ENCODE data around the gene PDS5B.

GRCh38 chr13:32666990-32667571 is 80.8 kb downstream of the PDS5B start:
- TF ChIP-seq RBBP5 (conservative IDR thresholded peaks at IDR 0.05) (no peak), ZZZ3 (IDR thresholded peaks at IDR 0.05; ENCODE audit: control insufficient read depth, insufficient read length, low read depth) (no peak), EZH2 (IDR thresholded peaks at IDR 0.05; ENCODE audit: borderline replicate concordance, control insufficient read depth, low read depth, low read length) (no peak), NRF1 (conservative IDR thresholded peaks at IDR 0.05; ENCODE audit: low read depth, low read length) (no peak), RELA (IDR thresholded peaks at IDR 0.05; ENCODE audit: borderline replicate concordance, partially characterized antibody) (no peak), POLR2A (IDR thresholded peaks at IDR 0.05; ENCODE audit: low read depth, low read length) (no peak), USF2 (IDR thresholded peaks at IDR 0.05; ENCODE audit: borderline replicate concordance, low read depth, low read length) (no peak), CEBPB (IDR thresholded peaks at IDR 0.05; ENCODE audit: borderline replicate concordance in 1 of 2, low read depth in 2 of 2, low read length in 2 of 2) (no peak), REST (IDR thresholded peaks at IDR 0.05; ENCODE audit: low read depth, low read length) (no peak), POLR2AphosphoS5 (IDR thresholded peaks at IDR 0.05; ENCODE audit: low read length) (no peak), SP1 (IDR thresholded peaks at IDR 0.05; ENCODE audit: low read depth, low read length) (no peak), KLF5 (IDR thresholded peaks at IDR 0.05; ENCODE audit: partially characterized antibody) (no peak)
- TF ChIP-seq, protein P1, sequence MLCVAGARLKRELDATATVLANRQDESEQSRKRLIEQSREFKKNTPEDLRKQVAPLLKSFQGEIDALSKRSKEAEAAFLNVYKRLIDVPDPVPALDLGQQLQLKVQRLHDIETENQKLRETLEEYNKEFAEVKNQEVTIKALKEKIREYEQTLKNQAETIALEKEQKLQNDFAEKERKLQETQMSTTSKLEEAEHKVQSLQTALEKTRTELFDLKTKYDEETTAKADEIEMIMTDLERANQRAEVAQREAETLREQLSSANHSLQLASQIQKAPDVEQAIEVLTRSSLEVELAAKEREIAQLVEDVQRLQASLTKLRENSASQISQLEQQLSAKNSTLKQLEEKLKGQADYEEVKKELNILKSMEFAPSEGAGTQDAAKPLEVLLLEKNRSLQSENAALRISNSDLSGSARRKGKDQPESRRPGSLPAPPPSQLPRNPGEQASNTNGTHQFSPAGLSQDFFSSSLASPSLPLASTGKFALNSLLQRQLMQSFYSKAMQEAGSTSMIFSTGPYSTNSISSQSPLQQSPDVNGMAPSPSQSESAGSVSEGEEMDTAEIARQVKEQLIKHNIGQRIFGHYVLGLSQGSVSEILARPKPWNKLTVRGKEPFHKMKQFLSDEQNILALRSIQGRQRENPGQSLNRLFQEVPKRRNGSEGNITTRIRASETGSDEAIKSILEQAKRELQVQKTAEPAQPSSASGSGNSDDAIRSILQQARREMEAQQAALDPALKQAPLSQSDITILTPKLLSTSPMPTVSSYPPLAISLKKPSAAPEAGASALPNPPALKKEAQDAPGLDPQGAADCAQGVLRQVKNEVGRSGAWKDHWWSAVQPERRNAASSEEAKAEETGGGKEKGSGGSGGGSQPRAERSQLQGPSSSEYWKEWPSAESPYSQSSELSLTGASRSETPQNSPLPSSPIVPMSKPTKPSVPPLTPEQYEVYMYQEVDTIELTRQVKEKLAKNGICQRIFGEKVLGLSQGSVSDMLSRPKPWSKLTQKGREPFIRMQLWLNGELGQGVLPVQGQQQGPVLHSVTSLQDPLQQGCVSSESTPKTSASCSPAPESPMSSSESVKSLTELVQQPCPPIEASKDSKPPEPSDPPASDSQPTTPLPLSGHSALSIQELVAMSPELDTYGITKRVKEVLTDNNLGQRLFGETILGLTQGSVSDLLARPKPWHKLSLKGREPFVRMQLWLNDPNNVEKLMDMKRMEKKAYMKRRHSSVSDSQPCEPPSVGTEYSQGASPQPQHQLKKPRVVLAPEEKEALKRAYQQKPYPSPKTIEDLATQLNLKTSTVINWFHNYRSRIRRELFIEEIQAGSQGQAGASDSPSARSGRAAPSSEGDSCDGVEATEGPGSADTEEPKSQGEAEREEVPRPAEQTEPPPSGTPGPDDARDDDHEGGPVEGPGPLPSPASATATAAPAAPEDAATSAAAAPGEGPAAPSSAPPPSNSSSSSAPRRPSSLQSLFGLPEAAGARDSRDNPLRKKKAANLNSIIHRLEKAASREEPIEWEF (IDR thresholded peaks at IDR 0.05; ENCODE audit: insufficient replicate concordance, low read depth, low read length): no peak
- TF ChIP-seq, protein P2, sequence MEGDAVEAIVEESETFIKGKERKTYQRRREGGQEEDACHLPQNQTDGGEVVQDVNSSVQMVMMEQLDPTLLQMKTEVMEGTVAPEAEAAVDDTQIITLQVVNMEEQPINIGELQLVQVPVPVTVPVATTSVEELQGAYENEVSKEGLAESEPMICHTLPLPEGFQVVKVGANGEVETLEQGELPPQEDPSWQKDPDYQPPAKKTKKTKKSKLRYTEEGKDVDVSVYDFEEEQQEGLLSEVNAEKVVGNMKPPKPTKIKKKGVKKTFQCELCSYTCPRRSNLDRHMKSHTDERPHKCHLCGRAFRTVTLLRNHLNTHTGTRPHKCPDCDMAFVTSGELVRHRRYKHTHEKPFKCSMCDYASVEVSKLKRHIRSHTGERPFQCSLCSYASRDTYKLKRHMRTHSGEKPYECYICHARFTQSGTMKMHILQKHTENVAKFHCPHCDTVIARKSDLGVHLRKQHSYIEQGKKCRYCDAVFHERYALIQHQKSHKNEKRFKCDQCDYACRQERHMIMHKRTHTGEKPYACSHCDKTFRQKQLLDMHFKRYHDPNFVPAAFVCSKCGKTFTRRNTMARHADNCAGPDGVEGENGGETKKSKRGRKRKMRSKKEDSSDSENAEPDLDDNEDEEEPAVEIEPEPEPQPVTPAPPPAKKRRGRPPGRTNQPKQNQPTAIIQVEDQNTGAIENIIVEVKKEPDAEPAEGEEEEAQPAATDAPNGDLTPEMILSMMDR (IDR thresholded peaks at IDR 0.05 in 2 of 3, conservative IDR thresholded peaks at IDR 0.05 in 1 of 3; ENCODE audit: control insufficient read depth in 2 of 3, extremely low read depth in 1 of 3, insufficient read depth in 1 of 3, low read depth in 3 of 3, low read length in 3 of 3): no peak

Data from GM12878 (cell line).